SU-DHL-6 (cell line): ENCODE results near the gene UBE2F.
A peak's percentile ranks its signal among the peaks of the same experiment; 100 is the strongest.
"Not testable (repeated sequence)": the region's sequence is repeated elsewhere in the genome, so short reads cannot be mapped to it uniquely, and the experiment has no call there.

Experiments used
- H2AFZ ChIP-seq: fragments of 200-600 bp; sonication (generic); 2 replicates; pipeline ENCODE4 v1.6.1; 2014; ENCODE audit warnings: low read depth, mild to moderate bottlenecking, moderate library complexity, mixed read lengths, antibody characterized with exemption, low read length; ENCODE audit not compliant: severe bottlenecking
- H3F3A ChIP-seq: fragments of 200-600 bp; shearing (Covaris generic); 2 replicates; pipeline ENCODE4 v1.6.0; 2016; ENCODE audit warnings: antibody characterized with exemption, mild to moderate bottlenecking; ENCODE audit not compliant: insufficient read depth
- H3K27ac ChIP-seq: fragments of 200-600 bp; sonication (generic); 2 replicates; pipeline ENCODE4 v1.5.1; 2016; ENCODE audit warnings: low read depth, mild to moderate bottlenecking, low read length, moderate library complexity, mixed read lengths
- H3K27me3 ChIP-seq: fragments of 200-600 bp; sonication (generic), shearing (Covaris generic); 2 replicates; pipeline ENCODE4 v1.6.0; 2014; ENCODE audit warnings: mild to moderate bottlenecking, low read length
- H3K36me3 ChIP-seq: fragments of 200-600 bp; sonication (generic); 2 replicates; pipeline ENCODE4 v1.6.1; 2014; ENCODE audit warnings: mild to moderate bottlenecking, low read length, mixed read lengths
- H3K4me2 ChIP-seq: fragments of 300-600, 200-600 bp; shearing (Covaris generic), sonication (generic); 2 replicates; pipeline ENCODE4 v1.6.0; 2014; ENCODE audit warnings: low read length, low read depth, mild to moderate bottlenecking; ENCODE audit not compliant: poor library complexity, severe bottlenecking
- H3K4me3 ChIP-seq: fragments of 200-600 bp; sonication (generic); 2 replicates; pipeline ENCODE4 v1.5.1; 2014; ENCODE audit warnings: antibody characterized with exemption, low read length, mild to moderate bottlenecking, mixed read lengths; ENCODE audit not compliant: insufficient read depth, poor library complexity, severe bottlenecking
- H3K79me2 ChIP-seq: fragments of 200-600 bp; sonication (generic); 2 replicates; pipeline ENCODE4 v1.6.1; 2014; ENCODE audit warnings: mild to moderate bottlenecking, low read length, moderate library complexity; ENCODE audit not compliant: insufficient read depth
- H3K9ac ChIP-seq: fragments of 200-600 bp; sonication (generic); 2 replicates; pipeline ENCODE4 v1.7.0; 2014; ENCODE audit warnings: mild to moderate bottlenecking, low read length
- H3K9me2 ChIP-seq: fragments of 200-600 bp; sonication (generic); replicated peaks from 2 replicates; pipeline ENCODE4 v1.6.1; 2014; ENCODE audit warnings: low read length; ENCODE audit not compliant: insufficient read depth
- H3K9me3 ChIP-seq: fragments of 200-600 bp; sonication (generic); 2 replicates; pipeline ENCODE4 v1.6.1; 2014; ENCODE audit warnings: low read length, mixed read lengths; ENCODE audit not compliant: insufficient read depth
- H4K20me1 ChIP-seq: fragments of 200-600 bp; sonication (generic); 2 replicates; pipeline ENCODE4 v1.6.1; 2014; ENCODE audit warnings: low read depth, mild to moderate bottlenecking, antibody characterized with exemption, low read length, moderate library complexity, mixed read lengths
- EZH2phosphoT487 ChIP-seq: fragments of 200-600 bp; sonication (generic), shearing (Covaris generic); conservative IDR thresholded peaks from 2 replicates; pipeline ENCODE4 v1.6.1; 2018; ENCODE audit warnings: mild to moderate bottlenecking, antibody characterized with exemption, low read length, moderate library complexity, mixed read lengths
- TF ChIP-seq, protein P1 (sequence below): fragments of 200-600 bp; sonication (generic); IDR thresholded peaks from one replicate; pipeline ENCODE4 v1.5.1; 2017; ENCODE audit warnings: antibody characterized with exemption, mild to moderate bottlenecking, low read length, moderate library complexity; ENCODE audit not compliant: insufficient read depth, poor library complexity, severe bottlenecking

UBE2F gene

DNA sequence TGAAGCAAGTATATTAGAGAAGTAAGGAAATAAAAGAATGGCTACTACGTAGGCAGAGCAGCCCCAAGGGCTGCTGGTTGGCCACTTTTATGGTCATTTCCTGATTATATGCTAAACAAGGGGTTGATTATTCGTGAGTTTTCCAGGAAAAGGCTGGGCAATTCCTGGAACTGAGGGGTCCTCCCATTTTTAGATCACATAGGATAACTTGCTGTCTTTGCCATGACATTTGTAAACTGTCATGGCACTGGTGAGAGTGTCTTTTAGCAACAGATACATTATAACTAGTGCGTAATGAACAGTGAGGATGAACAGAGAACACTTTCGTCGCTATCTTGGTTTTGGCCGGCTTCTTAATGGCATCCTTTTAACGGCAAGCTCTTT lies 2.6 kb upstream of the UBE2F start:
- Histone ChIP-seq H3K4me2 (no peak overlapping the region), H4K20me1 (no peaks in the 10 kb centered on the region), H3K79me2 (no peaks in the 10 kb centered on the region), H3K9me3 (peaks cover 15% of the 10 kb centered on the region; the same call in 1 of the 2 replicates), H3K9ac (no peak overlapping the region), H3K27me3 (no peaks in the 10 kb centered on the region), H3K27ac (no peak overlapping the region), H3K36me3 (no peaks in the 10 kb centered on the region), H2AFZ (no peak overlapping the region), H3K9me2 (no peaks in the 10 kb centered on the region), H3K4me3 (no peak overlapping the region), H3F3A (peaks cover 11% of the 10 kb centered on the region; the same call in 1 of the 2 replicates)
- TF ChIP-seq EZH2phosphoT487 = no peak
- TF ChIP-seq, protein P1, sequence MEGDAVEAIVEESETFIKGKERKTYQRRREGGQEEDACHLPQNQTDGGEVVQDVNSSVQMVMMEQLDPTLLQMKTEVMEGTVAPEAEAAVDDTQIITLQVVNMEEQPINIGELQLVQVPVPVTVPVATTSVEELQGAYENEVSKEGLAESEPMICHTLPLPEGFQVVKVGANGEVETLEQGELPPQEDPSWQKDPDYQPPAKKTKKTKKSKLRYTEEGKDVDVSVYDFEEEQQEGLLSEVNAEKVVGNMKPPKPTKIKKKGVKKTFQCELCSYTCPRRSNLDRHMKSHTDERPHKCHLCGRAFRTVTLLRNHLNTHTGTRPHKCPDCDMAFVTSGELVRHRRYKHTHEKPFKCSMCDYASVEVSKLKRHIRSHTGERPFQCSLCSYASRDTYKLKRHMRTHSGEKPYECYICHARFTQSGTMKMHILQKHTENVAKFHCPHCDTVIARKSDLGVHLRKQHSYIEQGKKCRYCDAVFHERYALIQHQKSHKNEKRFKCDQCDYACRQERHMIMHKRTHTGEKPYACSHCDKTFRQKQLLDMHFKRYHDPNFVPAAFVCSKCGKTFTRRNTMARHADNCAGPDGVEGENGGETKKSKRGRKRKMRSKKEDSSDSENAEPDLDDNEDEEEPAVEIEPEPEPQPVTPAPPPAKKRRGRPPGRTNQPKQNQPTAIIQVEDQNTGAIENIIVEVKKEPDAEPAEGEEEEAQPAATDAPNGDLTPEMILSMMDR = no peak

DNA sequence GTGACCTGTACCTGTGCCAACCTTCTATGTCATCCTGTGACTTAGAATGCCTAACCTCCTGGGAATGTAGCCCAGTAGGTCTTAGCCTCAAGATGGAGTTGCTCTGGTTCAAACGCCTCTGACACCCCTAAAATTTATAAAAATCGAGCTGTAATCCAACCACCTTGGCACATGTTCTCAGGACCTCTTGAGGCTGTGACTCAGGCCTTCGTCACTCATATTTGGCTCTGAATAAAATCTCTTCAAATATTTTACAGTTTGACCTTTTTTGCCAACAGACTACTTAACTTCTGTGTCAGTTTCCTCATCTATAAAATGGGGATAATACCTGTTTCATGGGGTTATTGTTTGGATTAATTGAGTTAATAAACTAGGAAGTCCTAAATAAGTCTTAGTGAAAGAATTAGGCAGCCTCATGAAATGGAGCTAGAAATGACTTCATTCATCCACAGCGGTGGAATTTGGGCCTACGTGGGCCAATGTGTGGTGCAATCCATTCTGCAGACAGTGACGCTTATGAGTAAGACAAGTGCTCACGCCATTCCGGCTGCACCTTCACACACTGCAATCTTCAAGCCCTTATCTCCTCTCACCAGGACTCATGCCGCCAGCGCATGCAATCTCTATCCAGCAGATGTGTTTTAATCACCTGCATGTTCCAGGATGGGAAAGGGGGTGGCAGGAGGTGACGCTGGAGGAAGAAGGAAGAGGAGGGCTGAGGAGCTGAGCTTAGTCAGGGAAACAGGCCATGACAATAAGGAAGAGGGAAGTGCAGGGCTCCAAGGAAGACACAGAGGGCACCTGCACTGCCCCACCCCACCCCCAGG lies 2.0 kb upstream of the UBE2F start:
- no peaks in the 10 kb centered on the region for H4K20me1 ChIP-seq
- no peak overlapping the region for H3K9ac ChIP-seq
- H2AFZ ChIP-seq = no peak overlapping the region
- peaks cover 15% of the 10 kb centered on the region; the same call in 1 of the 2 replicates for H3K9me3 ChIP-seq
- H3K27me3 ChIP-seq = no peaks in the 10 kb centered on the region
- peaks cover 11% of the 10 kb centered on the region; the same call in 1 of the 2 replicates for H3F3A ChIP-seq
- no peak overlapping the region for H3K27ac ChIP-seq
- H3K79me2 ChIP-seq = no peaks in the 10 kb centered on the region
- no peak overlapping the region for H3K4me2 ChIP-seq
- no peaks in the 10 kb centered on the region for H3K9me2 ChIP-seq
- TF ChIP-seq EZH2phosphoT487 = no peak
- TF ChIP-seq, protein P1 = no peak
- H3K4me3 ChIP-seq = no peak overlapping the region
- H3K36me3 ChIP-seq = no peaks in the 10 kb centered on the region

DNA sequence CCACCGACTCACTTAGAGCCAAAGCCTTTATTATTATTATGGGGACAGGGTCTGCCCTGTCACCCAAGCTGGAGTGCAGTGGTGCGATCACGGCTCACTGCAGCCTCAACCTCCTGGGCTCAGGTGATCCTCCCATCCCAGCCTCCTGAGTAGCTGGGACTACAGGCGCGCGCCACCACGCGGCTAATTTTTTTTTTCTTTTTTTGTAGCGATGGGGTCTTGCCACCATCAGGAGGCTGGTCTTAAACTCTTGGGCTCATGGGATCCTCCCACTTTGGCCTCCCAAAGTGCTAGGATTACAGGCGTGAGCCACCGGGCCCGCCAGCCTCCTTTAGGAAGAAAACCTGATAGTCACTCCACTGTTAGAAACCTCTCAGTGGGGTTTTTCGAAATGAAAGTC lies 970 bp upstream of the UBE2F start:
- not testable (repeated sequence) for H3K36me3 ChIP-seq, H3K9me2 ChIP-seq, H3K27me3 ChIP-seq, H3K79me2 ChIP-seq, H4K20me1 ChIP-seq, H3K4me3 ChIP-seq, H3K27ac ChIP-seq
- Histone ChIP-seq H3F3A (peaks cover 11% of the 10 kb centered on the region; the same call in 1 of the 2 replicates), H3K9ac (peak overlapping the region; percentile 57), H3K9me3 (peaks cover 15% of the 10 kb centered on the region; the same call in 1 of the 2 replicates), H3K4me2 (peak overlapping the region; percentile 74), H2AFZ (peak overlapping the region; percentile 99)

DNA sequence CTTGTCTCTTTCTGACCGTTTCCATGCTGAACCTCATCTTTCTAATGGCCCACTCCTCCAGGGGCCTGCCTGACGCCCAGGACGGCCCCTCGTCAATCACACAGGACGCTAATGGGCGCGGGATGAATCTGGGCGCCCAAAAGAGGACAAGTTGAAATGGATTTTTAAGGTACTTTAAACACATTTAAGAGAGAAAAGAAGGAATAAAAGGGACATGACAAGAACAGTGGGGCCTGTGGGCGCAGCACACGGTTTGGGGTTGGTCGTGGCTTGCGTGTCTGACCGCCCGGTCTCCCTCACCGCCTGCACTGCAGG lies 607 bp upstream of the UBE2F start:
- Histone ChIP-seq H3K27ac (no peak overlapping the region), H3K4me2 (peak overlapping the region; percentile 74)

More for the DNA sequence above, 607 bp upstream of the UBE2F start:
- Histone ChIP-seq H3F3A (peaks cover 11% of the 10 kb centered on the region; the same call in 1 of the 2 replicates), H3K4me3 (peak overlapping the region; percentile 72), H3K79me2 (no peaks in the 10 kb centered on the region; the same call in 1 of the 2 replicates), H3K36me3 (no peaks in the 10 kb centered on the region), H3K27me3 (no peaks in the 10 kb centered on the region), H3K9ac (peak overlapping the region; percentile 57), H3K9me3 (peaks cover 15% of the 10 kb centered on the region; the same call in 1 of the 2 replicates), H4K20me1 (no peaks in the 10 kb centered on the region), H3K9me2 (no peaks in the 10 kb centered on the region), H2AFZ (peak overlapping the region; percentile 99)
- TF ChIP-seq, protein P1 = no peak
- TF ChIP-seq EZH2phosphoT487 = no peak
